GM12891 (cell line): ENCODE data around the gene TMEM119.

Source experiments
- DNase-seq: peaks from one replicate; pipeline ENCODE4 v3.0.0; 2011; ENCODE audit warnings: low spot score; ENCODE audit not compliant: insufficient read length
- FAIRE-seq: peaks from 2 replicates; lab custom pipeline; 2011; peaks lifted over from hg19 to GRCh38; lab: Jason Lieb, UNC
- PAX5 ChIP-seq: IDR thresholded peaks from 2 replicates; pipeline ENCODE4 v1.6.1; 2011; ENCODE audit warnings: low read length, moderate library complexity, mild to moderate bottlenecking; ENCODE audit not compliant: insufficient read depth, severe bottlenecking
- POLR2A ChIP-seq: IDR thresholded peaks from 2 replicates; pipeline ENCODE4 v1.6.1; 2011; ENCODE audit warnings: low read depth, low read length, control low read depth
- POLR2AphosphoS5 ChIP-seq: IDR thresholded peaks from 2 replicates; pipeline ENCODE4 v1.6.1; 2011; ENCODE audit warnings: low read depth, low read length, control low read depth
- POU2F2 ChIP-seq: IDR thresholded peaks from 2 replicates; pipeline ENCODE4 v1.6.1; 2011; ENCODE audit warnings: low read depth, mild to moderate bottlenecking, control low read depth, low read length, moderate library complexity
- SPI1 ChIP-seq: IDR thresholded peaks from 2 replicates; pipeline ENCODE4 v1.6.1; 2011; ENCODE audit warnings: low read depth, low read length, control low read depth
- TAF1 ChIP-seq: IDR thresholded peaks from 2 replicates; pipeline ENCODE4 v1.6.1; 2011; ENCODE audit warnings: low read depth, low read length, control low read depth

The TMEM119 gene

GRCh38 chr12:108542320-108542719, 55.6 kb downstream of the TMEM119 start:
- TF ChIP-seq POLR2A (no peak), TAF1 (no peak), POU2F2 (no peak), SPI1 (no peak), POLR2AphosphoS5 (no peak), PAX5 (no peak)
- FAIRE-seq (no peak), DNase-seq (no peak)
